Mucosa of rectum (tissue), 2 donors: ENCODE results near the gene NOP56.

Experiments used
- H3K27ac ChIP-seq, 2 donors: one replicate each; pipeline ENCODE4 v1.7.0; 2013; ENCODE audit warnings: inconsistent platforms in 2 of 2, low read depth in 2 of 2, low read length in 2 of 2
- H3K27me3 ChIP-seq, 2 donors: one replicate each; pipeline ENCODE4 v1.7.0; 2013; ENCODE audit warnings: low read length in 2 of 2; ENCODE audit not compliant: control insufficient read depth in 2 of 2, insufficient read depth in 2 of 2
- H3K36me3 ChIP-seq, 2 donors: one replicate each; pipeline ENCODE4 v1.7.0; 2013; ENCODE audit warnings: low read length in 2 of 2; ENCODE audit not compliant: control insufficient read depth in 2 of 2, insufficient read depth in 2 of 2
- H3K4me1 ChIP-seq, 2 donors: one replicate each; pipeline ENCODE4 v1.7.0; 2013; ENCODE audit warnings: low read length in 2 of 2, mild to moderate bottlenecking in 1 of 2; ENCODE audit not compliant: control insufficient read depth in 2 of 2, insufficient read depth in 2 of 2
- H3K4me3 ChIP-seq, 2 donors: one replicate each; pipeline ENCODE4 v1.7.0; 2013; ENCODE audit warnings: low read length in 2 of 2
- H3K9ac ChIP-seq, 2 donors: one replicate each; pipeline ENCODE4 v1.7.0; 2013; ENCODE audit warnings: low read length in 2 of 2, low read depth in 1 of 2, mild to moderate bottlenecking in 1 of 2
- H3K9me3 ChIP-seq, 2 donors: one replicate each; pipeline ENCODE4 v1.7.0; 2013; ENCODE audit warnings: low read length in 2 of 2; ENCODE audit not compliant: control insufficient read depth in 2 of 2
- donor health status: healthy.
- donor health status: Normal muscosa, but diverticular disease.

NOP56 gene

DNA sequence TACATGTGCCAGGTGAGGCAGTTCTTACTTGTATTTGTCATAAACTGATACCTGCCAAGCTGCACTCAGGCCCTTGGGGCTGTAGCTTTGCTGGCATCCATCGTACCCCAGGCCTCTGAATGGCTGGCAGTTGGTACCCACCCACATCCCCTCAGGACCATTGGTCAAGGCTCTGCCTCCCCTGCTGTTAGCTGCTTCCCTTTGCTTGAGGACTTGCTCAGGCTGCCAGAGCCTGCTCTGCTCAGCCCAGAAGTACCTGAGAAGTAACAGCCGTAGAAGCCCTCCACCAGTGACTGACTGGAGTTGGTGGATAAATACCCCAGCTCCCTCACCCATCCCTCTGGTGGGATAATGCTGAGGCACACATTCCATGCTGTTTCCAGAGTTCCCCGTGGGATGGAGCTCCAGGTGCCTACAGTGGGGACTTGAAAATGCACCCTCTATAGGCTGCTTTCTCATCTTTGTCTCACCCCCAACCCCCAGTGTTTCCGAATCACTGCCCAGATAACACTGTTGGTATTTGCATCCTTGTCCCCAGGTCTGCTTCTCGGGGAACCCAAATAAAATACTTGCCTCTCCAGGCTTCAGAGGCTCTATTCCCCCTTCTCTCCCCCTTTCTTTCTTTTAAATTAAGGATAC is 47.5 kb downstream of the NOP56 start:
- Histone ChIP-seq H3K27me3 (peaks cover 3 to 18% of the 10 kb centered on the region in 2 donors), H3K4me3 (no peak overlapping the region), H3K4me1 (no peaks in the 10 kb centered on the region)

DNA sequence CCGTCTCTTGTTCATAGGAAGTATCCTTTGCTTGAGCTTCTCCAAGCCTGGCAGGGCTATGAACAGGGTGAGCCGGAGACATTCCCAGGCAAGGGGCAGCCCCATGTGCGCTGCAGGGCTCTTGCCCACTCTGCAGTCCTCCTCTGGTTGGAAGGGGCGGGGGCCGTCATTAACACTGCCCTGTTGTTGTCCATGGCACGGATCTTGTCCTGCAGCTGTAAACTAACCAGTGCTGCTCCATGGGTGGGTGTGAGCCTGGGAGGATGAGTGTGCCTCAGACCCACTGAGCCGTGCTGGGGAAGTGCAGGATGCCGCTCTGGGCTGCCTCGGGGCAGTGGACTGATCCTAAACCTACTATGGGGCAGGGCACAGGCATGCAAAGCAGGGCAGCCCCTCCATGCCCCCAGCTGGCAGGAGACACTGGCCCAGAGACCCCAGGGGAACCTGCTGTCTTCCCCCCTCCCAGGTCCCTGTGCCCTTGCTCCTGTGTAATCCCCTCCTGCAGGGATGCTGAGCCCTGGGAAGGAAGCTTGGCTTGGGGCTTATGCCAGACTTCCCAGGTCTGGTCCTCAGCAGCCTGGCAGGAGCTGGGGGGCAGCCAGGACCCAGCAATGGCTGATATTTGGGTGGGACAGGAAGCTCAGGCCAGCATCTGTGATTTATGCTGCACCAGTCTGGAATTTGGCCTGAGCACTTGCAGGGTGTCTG is 48.6 kb downstream of the NOP56 start:
- Histone ChIP-seq H3K27me3 (peaks cover 0 to 14% of the 10 kb centered on the region in 2 donors), H3K4me3 (no peak overlapping the region), H3K27ac (no peak overlapping the region), H3K4me1 (no peaks in the 10 kb centered on the region), H3K9me3 (no peaks in the 10 kb centered on the region), H3K9ac (no peak overlapping the region), H3K36me3 (no peaks in the 10 kb centered on the region)

More for the DNA sequence above, 47.5 kb downstream of the NOP56 start:
- Histone ChIP-seq H3K9ac (no peak overlapping the region), H3K36me3 (no peaks in the 10 kb centered on the region), H3K9me3 (no peaks in the 10 kb centered on the region), H3K27ac (no peak overlapping the region)

DNA sequence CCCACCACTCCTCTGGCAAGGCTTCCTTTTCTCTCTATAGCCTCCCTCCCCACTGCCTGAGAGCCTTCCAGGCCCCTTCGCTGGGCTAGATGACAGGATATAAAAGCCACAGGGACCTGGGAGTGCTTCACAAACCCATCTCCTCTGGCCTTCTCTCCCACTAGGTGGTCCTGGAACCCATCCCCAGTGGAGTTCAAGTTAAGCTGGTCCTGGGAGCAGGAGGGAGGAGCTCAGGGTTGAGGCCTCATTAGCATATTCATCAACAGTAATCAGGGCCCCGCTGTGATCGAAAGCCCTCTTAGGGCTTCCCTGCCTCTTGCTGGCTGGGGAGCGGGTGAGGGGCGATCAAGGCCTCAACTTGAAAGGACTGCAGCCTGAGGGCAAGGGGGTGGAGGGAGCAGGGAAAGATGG is 49.2 kb downstream of the NOP56 start:
- no peak overlapping the region for H3K9ac ChIP-seq
- H3K9me3 ChIP-seq: no peaks in the 10 kb centered on the region
- H3K4me1 ChIP-seq: no peaks in the 10 kb centered on the region
- no peaks in the 10 kb centered on the region for H3K36me3 ChIP-seq
- H3K27me3 ChIP-seq: peaks cover 0 to 17% of the 10 kb centered on the region in 2 donors
- H3K27ac ChIP-seq: no peak overlapping the region
- H3K4me3 ChIP-seq: no peak overlapping the region

DNA sequence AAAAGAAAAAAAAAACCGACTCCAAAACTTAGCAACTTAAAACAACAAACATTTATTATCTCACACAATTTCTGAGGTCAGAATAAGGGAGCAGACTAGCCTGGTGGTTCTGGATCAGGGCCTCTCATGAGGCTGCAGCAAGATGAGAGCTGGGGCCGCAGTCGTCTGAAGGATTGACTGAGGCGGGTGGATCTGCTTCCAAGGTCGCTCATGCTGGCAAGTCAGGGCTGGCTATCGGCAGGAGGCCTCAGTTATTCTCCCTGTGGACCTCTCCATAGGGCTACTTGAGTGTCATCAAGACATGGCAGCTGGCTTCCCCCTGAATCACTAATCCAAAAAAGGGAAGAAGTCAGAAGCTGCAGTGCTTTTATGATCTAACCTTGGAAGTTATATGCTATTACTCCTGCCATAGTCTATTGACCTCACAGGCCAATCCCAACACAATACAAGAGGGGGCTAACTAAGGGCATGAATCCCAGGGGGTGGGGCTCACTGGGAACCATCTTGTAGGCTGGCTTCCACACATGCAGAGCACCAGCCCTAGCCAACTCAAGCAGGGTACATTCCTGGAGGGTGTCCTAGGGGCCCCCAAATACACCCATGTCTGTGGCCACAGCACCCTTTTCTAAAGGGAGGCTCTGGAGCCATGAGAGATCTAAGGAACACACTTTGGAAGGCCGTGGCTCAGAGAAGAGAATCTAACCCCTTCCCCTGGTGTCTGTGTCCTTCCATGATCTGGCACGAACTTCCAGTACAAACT is 51.5 kb downstream of the NOP56 start:
- H3K27me3 ChIP-seq: peaks cover 0 to 22% of the 10 kb centered on the region in 2 donors
- no peaks in the 10 kb centered on the region for H3K36me3 ChIP-seq
- no peaks in the 10 kb centered on the region for H3K4me1 ChIP-seq
- no peak overlapping the region for H3K27ac ChIP-seq
- no peak overlapping the region for H3K9ac ChIP-seq
- H3K9me3 ChIP-seq: no peaks in the 10 kb centered on the region
- H3K4me3 ChIP-seq: no peak overlapping the region

DNA sequence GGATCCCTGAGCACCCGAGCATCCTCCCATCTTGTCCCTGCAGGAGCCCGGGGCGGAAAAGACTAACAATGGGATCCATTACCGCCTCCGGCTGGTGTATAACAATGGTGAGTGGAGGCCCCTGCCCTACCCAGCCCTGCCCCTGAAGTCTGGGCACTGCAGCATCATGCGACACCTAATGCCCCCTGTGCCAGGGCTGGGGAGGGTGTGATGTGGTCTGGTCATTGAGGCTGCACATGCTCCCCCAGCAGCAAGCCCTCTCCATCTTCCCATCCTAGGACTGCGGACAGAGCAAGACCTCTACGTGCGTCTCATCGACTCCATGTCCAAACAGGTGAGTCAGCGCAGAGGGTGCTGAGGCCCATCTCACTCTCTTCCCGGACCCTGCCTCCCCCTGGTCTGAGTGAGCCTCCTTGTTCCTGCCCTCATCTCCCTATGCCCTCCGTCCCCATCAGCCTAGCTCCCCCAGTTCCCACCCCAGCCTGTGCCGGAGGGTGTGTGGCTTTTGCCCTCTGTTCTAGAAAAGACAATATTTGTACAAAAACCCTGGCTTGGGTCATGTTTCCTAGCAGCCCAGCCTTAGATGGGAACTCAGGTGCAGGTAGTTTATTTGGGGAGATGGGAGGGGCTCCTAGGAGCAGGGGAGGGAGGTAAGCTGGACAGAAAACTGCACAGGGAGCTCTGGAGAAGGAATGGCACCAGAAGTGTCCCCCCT is 53.7 kb downstream of the NOP56 start:
- Histone ChIP-seq H3K9me3 (no peaks in the 10 kb centered on the region), H3K4me3 (no peak overlapping the region), H3K27me3 (peaks cover 2 to 26% of the 10 kb centered on the region in 2 donors), H3K27ac (no peak overlapping the region), H3K9ac (no peak overlapping the region), H3K36me3 (no peaks in the 10 kb centered on the region), H3K4me1 (no peaks in the 10 kb centered on the region)

DNA sequence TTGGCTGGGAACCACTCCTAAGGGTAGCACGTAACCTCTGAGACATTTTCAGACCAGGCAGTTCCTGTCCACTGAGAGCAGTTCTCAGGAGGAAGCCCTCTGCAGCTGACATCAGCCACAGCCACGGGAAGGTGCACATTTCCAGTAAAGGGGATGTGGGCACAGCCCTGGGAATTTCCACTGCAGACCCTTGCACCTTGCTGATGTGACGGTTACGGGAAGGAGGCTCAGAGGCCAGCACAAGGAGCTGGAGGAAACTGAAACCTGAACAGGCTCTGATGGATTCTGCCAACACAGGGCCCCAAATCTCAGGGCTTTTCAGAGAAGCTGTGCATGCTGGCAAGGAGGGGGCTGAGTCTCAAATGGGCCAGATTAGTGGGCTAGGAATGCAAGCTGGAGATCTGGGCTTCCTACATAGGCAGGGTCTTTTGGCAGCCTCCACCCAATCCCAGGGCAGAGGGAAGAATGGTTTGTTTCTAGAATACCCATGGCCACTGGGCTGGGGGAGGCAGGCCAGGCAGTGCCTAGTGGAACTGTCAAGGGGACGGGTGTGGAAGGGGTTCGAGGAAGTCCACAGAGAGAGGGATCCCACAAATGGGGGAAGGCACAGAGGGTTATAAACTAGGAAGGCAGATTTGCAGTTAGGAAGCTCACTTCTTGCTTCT is 54.4 kb downstream of the NOP56 start:
- H3K4me3 ChIP-seq: no peak overlapping the region

DNA sequence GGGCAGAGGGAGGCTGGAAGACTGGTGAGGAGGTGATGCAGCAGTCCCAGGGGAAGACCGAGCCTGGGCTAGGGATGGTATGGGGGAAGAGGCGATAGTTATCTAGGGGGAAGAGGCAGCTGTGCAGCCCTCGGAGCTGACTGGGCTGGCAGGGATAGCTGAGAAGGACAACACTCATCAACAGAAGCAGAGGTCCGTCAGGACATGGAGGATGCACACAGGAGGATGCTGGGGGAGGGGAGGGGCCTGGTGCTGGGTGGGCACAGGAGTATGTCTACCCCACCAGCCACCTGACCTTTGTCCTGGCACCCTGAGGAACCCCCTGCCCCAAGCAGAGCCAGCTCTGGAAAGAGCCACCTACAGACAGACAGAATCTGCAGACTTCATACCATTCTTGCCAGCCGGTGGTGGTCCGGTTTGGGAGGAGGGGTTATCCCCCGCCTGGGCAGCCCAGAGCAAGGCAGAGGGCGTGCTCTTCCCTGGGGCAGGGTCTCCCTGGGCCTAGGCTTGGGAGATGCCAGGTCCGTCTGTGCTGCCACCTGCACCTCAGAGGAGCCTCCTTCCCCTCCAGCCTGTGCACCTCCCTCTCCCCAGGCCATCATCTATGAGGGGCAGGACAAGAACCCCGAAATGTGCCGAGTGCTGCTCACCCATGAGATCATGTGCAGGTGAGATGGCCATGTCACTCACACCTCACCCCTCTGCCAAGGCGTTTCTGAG is 55.1 kb downstream of the NOP56 start:
- H3K9me3 ChIP-seq: no peaks in the 10 kb centered on the region
- peaks cover 5 to 29% of the 10 kb centered on the region in 2 donors for H3K27me3 ChIP-seq
- no peak overlapping the region for H3K4me3 ChIP-seq
- H3K9ac ChIP-seq: no peak overlapping the region
- no peak overlapping the region for H3K27ac ChIP-seq
- H3K4me1 ChIP-seq: no peaks in the 10 kb centered on the region
- no peaks in the 10 kb centered on the region for H3K36me3 ChIP-seq

More for the DNA sequence above, 54.4 kb downstream of the NOP56 start:
- no peaks in the 10 kb centered on the region for H3K9me3 ChIP-seq
- H3K36me3 ChIP-seq: no peaks in the 10 kb centered on the region
- no peak overlapping the region for H3K27ac ChIP-seq
- peaks cover 2 to 28% of the 10 kb centered on the region in 2 donors for H3K27me3 ChIP-seq
- H3K9ac ChIP-seq: no peak overlapping the region
- H3K4me1 ChIP-seq: no peaks in the 10 kb centered on the region
